Liver (tissue), 2 donors: ENCODE measurements around the gene UBAP1.

Source experiments
- CTCF ChIP-seq: fragments of 150-350 bp; IDR thresholded peaks from 2 replicates; pipeline ENCODE4 v1.5.1; 2017; ENCODE audit warnings: improper control_type of control experiment, low read depth, low read length; ENCODE audit not compliant: missing input control
- FOXA1 ChIP-seq: IDR thresholded peaks from 2 replicates; pipeline ENCODE4 v1.6.1; 2016; ENCODE audit warnings: antibody characterized with exemption
- donor health status: healthy.

GRCh38 chr9:34197756-34198711 is 19.2 kb downstream of the UBAP1 start:
- TF ChIP-seq CTCF, result no peak
- no peak for TF ChIP-seq FOXA1
